ENCODE measurements around the gene ADCYAP1R1. TPM values are rescaled to one million over a fixed set of nuclear protein-coding genes. Genes with fewer than 3 reads are reported as not detected.

Gene ADCYAP1R1
- total RNA-seq, 1 experiment from 2014 or later = 0.12 TPM

- H3K9me3 ChIP-seq (ENCODE audit: control insufficient read depth in 1 of 2, insufficient read depth in 1 of 2, low read depth in 1 of 2, low read length in 2 of 2) = no peaks in the 10 kb centered on the region
- ChIA-PET POLR2A (interaction anchor here (0.6 kb wide), 1 partner anchor 72 kb away, joined by 3 read pairs; no protein-coding TSS in a partner anchor), CTCF (no interaction called here), RAD21 (ENCODE audit: low non-redundant PET in 1 of 2, low total read pairs in 2 of 2, uncharacterized antibody in 2 of 2, unreplicated experiment in 2 of 2) (no interaction called here)
- intact Hi-C loops (cut with micrococcal nuclease) = no loop called here
- no peak overlapping the region for H3K27ac ChIP-seq (ENCODE audit: low read depth, low read length)
- BruUV-seq (replicated peaks) = no TSS peak
- TF ChIP-seq EZH2phosphoT487 (IDR thresholded peaks at IDR 0.05; ENCODE audit: borderline replicate concordance) (no peak), FOSL1 (IDR thresholded peaks at IDR 0.05; ENCODE audit: low read depth) (no peak), ZBTB33 (IDR thresholded peaks at IDR 0.05; ENCODE audit: extremely low read depth, insufficient replicate concordance, low read length) (no peak), POLR2AphosphoS5 (IDR thresholded peaks at IDR 0.05; ENCODE audit: low read depth, low read length) (no peak), SRF (IDR thresholded peaks at IDR 0.05; ENCODE audit: low read depth) (no peak), EGR1 (IDR thresholded peaks at IDR 0.05; ENCODE audit: low read depth) (no peak), REST (IDR thresholded peaks at IDR 0.05; ENCODE audit: low read depth) (no peak), POLR2A (IDR thresholded peaks at IDR 0.05; ENCODE audit: borderline replicate concordance, extremely low read depth, insufficient read depth, insufficient read length) (no peak), CBX3 (IDR thresholded peaks at IDR 0.05; ENCODE audit: low read depth) (no peak), SIN3A (IDR thresholded peaks at IDR 0.05; ENCODE audit: low read depth) (no peak), YY1 (IDR thresholded peaks at IDR 0.05; ENCODE audit: extremely low read depth, insufficient replicate concordance, low read depth, low read length) (no peak), CEBPB (IDR thresholded peaks at IDR 0.05; ENCODE audit: low read depth) (no peak), EZH2 (IDR thresholded peaks at IDR 0.05) (no peak)
- no peak overlapping the region for H2AFZ ChIP-seq (ENCODE audit: low read depth, low read length, poor library complexity, severe bottlenecking)
- no peaks in the 10 kb centered on the region for H3K79me2 ChIP-seq (ENCODE audit: insufficient read depth, low read length)
- peaks cover 68% of the 10 kb centered on the region for H3K27me3 ChIP-seq (ENCODE audit: insufficient read depth, low read length)
- no peaks in the 10 kb centered on the region for H4K20me1 ChIP-seq (ENCODE audit: insufficient read depth)
- no peak overlapping the region for H3K4me2 ChIP-seq (ENCODE audit: low read length)
- no peaks in the 10 kb centered on the region for H3K9me2 ChIP-seq (ENCODE audit: insufficient read depth)
- H3K4me1 ChIP-seq (ENCODE audit: control insufficient read depth in 1 of 2, insufficient read depth in 2 of 2, low read length in 2 of 2) = no peaks in the 10 kb centered on the region
- H3K36me3 ChIP-seq (ENCODE audit: control insufficient read depth in 1 of 2, insufficient read depth in 2 of 2, low read length in 2 of 2) = no peaks in the 10 kb centered on the region
- DNase-seq (ENCODE audit: low read depth, low spot score) (no peak), ATAC-seq (no peak; the same call in 1 of the 2 replicates)
- no peak overlapping the region for H3K9ac ChIP-seq (ENCODE audit: low read length)
- no peak overlapping the region for H3K4me3 ChIP-seq (replicated peaks in 1 of 2; ENCODE audit: low read depth in 1 of 2, low read length in 2 of 2)
These were observed 50.3 kb downstream of the ADCYAP1R1 start for GRCh38 chr7:31102151-31102972.

Measured in HCT116 (cell line).